ENCODE data around the gene NDFIP1. TPM values are rescaled to one million over a fixed set of nuclear protein-coding genes. Genes with fewer than 3 reads are reported as not detected.

NDFIP1 gene
- total RNA-seq, 1 donor from 2014 or later: 70.5 TPM

- H3K4me1 ChIP-seq: no peaks in the 10 kb centered on the region
- H3K4me3 ChIP-seq: no peak overlapping the region
- H3K36me3 ChIP-seq: peaks cover 14% of the 10 kb centered on the region
- no peak for ATAC-seq
- no peak for DNase-seq
- no peaks in the 10 kb centered on the region for H3K27me3 ChIP-seq (ENCODE audit: low read depth)
- H3K27ac ChIP-seq: no peak overlapping the region
- no peak for TF ChIP-seq CTCF (IDR thresholded peaks at IDR 0.05)
- H3K9me3 ChIP-seq: no peaks in the 10 kb centered on the region
- intact Hi-C loops (cut with DNase I): loop anchor here (10.0 kb wide), 1 partner anchor 385 kb away; no protein-coding TSS in a partner anchor
These were observed 50.8 kb downstream of the NDFIP1 start for GRCh38 chr5:142159354-142159753.

GRCh38 chr5:142164315-142164714 lies 55.7 kb downstream of the NDFIP1 start:
- ATAC-seq (no peak), DNase-seq (no peak)
- Histone ChIP-seq H3K4me1 (no peaks in the 10 kb centered on the region), H3K27ac (no peak overlapping the region), H3K27me3 (ENCODE audit: low read depth) (no peaks in the 10 kb centered on the region), H3K9me3 (no peaks in the 10 kb centered on the region), H3K36me3 (no peaks in the 10 kb centered on the region), H3K4me3 (no peak overlapping the region)
- intact Hi-C loops (cut with DNase I): no loop called here
- TF ChIP-seq CTCF (IDR thresholded peaks at IDR 0.05): no peak

- Histone ChIP-seq H3K27me3 (ENCODE audit: low read depth) (no peaks in the 10 kb centered on the region), H3K4me1 (peaks cover 4% of the 10 kb centered on the region), H3K27ac (no peak overlapping the region), H3K36me3 (no peaks in the 10 kb centered on the region), H3K9me3 (no peaks in the 10 kb centered on the region), H3K4me3 (no peak overlapping the region)
- intact Hi-C loops (cut with DNase I): no loop called here
- DNase-seq (no peak), ATAC-seq (no peak)
- TF ChIP-seq CTCF (IDR thresholded peaks at IDR 0.05): no peak
These were observed 58.2 kb downstream of the NDFIP1 start for GRCh38 chr5:142166754-142167153.

GRCh38 chr5:142167458-142167857 lies 58.9 kb downstream of the NDFIP1 start:
- peaks cover 4% of the 10 kb centered on the region for H3K4me1 ChIP-seq
- intact Hi-C loops (cut with DNase I): no loop called here
- H3K27me3 ChIP-seq (ENCODE audit: low read depth): no peaks in the 10 kb centered on the region
- no peaks in the 10 kb centered on the region for H3K9me3 ChIP-seq
- H3K4me3 ChIP-seq: no peak overlapping the region
- no peaks in the 10 kb centered on the region for H3K36me3 ChIP-seq
- TF ChIP-seq CTCF (IDR thresholded peaks at IDR 0.05): no peak
- no peak for DNase-seq
- no peak for ATAC-seq
- H3K27ac ChIP-seq: no peak overlapping the region

GRCh38 chr5:142168365-142168764 lies 59.8 kb downstream of the NDFIP1 start:
- Histone ChIP-seq H3K4me1 (peaks cover 4% of the 10 kb centered on the region), H3K36me3 (no peaks in the 10 kb centered on the region), H3K9me3 (no peaks in the 10 kb centered on the region), H3K27me3 (ENCODE audit: low read depth) (no peaks in the 10 kb centered on the region), H3K4me3 (no peak overlapping the region), H3K27ac (no peak overlapping the region)
- DNase-seq (no peak), ATAC-seq (no peak)
- intact Hi-C loops (cut with DNase I): no loop called here
- TF ChIP-seq CTCF (IDR thresholded peaks at IDR 0.05): no peak
